Stomach (tissue), 19 donors: ENCODE results near the gene C10orf67. TPM values are rescaled to one million over a fixed set of nuclear protein-coding genes. Genes with fewer than 3 reads are reported as not detected.
A peak's percentile ranks its signal among the peaks of the same experiment; 100 is the strongest.
"Not testable (repeated sequence)": the region's sequence is repeated elsewhere in the genome, so short reads cannot be mapped to it uniquely, and the experiment has no call there.

Source experiments
- DNase-seq, 2 donors: peaks; one replicate each; pipeline versions ENCODE4 v3.0.0 to v3.0.0-alpha.2; 2013 to 2019
- H3K27ac ChIP-seq, 5 donors: fragments of 200-600 bp in 4 of 5; sonication (generic) in 4 of 5; one replicate each; pipeline ENCODE4 v1.5.1; 2013 to 2019; ENCODE audit warnings: mild to moderate bottlenecking in 1 of 5, moderate library complexity in 1 of 5
- H3K27me3 ChIP-seq, 3 donors: fragments of 200-600 bp; sonication (generic); one replicate each; pipeline ENCODE4 v1.5.1; 2017 to 2019; ENCODE audit warnings: mixed run types in 1 of 3
- H3K36me3 ChIP-seq, 4 donors: fragments of 200-600 bp; sonication (generic); 1 replicate in 3 of 4; 2 replicates in 1 of 4; pipeline ENCODE4 v1.5.1; 2016 to 2019
- H3K4me1 ChIP-seq, 4 donors: fragments of 200-600 bp; sonication (generic); one replicate each; pipeline ENCODE4 v1.5.1; 2016 to 2019
- H3K4me3 ChIP-seq, 4 donors: fragments of 200-600 bp; sonication (generic) in 3 of 4; one replicate each; pipeline ENCODE4 v1.5.1; 2016 to 2019; ENCODE audit warnings: mild to moderate bottlenecking in 1 of 4
- H3K9me3 ChIP-seq, 4 donors: fragments of 200-600 bp; sonication (generic); one replicate each; pipeline ENCODE4 v1.5.1; 2016 to 2019
- CTCF ChIP-seq, 7 experiments: fragments of 450-650 bp in 4 of 7; fragments of 200-600 bp in 3 of 7; sonication (generic) in 3 of 7; IDR thresholded peaks; one replicate each; pipeline ENCODE4 v1.5.1; 2016 to 2019; ENCODE audit warnings: antibody characterized with exemption in 7 of 7, control low read depth in 2 of 7, mild to moderate bottlenecking in 1 of 7
- EP300 ChIP-seq: sonication (generic); formaldehyde crosslinking; IDR thresholded peaks from one replicate; pipeline ENCODE4 v1.6.1; 2017; ENCODE audit warnings: antibody characterized with exemption
- POLR2A ChIP-seq, 4 donors: fragments of 450-650 bp; IDR thresholded peaks; one replicate each; pipeline ENCODE4 v1.6.1; 2016; ENCODE audit warnings: antibody characterized with exemption in 4 of 4, control low read depth in 2 of 4, mild to moderate bottlenecking in 1 of 4, moderate library complexity in 1 of 4
- POLR2AphosphoS5 ChIP-seq, 3 donors: sonication (generic); formaldehyde crosslinking; IDR thresholded peaks; one replicate each; pipeline ENCODE4 v1.6.1; 2016; ENCODE audit warnings: antibody characterized with exemption in 3 of 3
- WGBS, 5 donors: extraction: QIAGEN DNeasy Blood & Tissue Kit in 3 of 5; methylation state at CpG; one replicate each; pipeline versions ENCODE4 v1.1.5 to v1.1.7; 2013 to 2018; 5-methylcytosine and 5-hydroxymethylcytosine counted together
- intact Hi-C: fragments of 100-400 bp; cut with DNase I; formaldehyde crosslinking; loops from one replicate; pipeline ENCODE4 v1.15.1; 2023; ENCODE audit warnings: low total_unique reads
- long read RNA-seq, 10 donors: transcript quantifications; one replicate each; lab custom pipeline, GENCODE V29; 2026
- polyA plus RNA-seq, 3 donors: library from polyadenylated mRNA; stranded (reverse); fragments of 200-250 nt; gene quantifications; one replicate each; pipeline ENCODE4 v1.2.3, GENCODE V29; 2013
- total RNA-seq, 5 donors: library from RNA; depleted of rRNA; stranded (reverse); fragments of >200 nt; gene quantifications; one replicate each; pipeline versions ENCODE4 v1.1.0 to v1.2.3, GENCODE V29; 2014 to 2016
- donor health status: healthy with polysubstance abuse.
- donor health status: Bipolar disorder and iron deficiency.
- donor health status: healthy.

The C10orf67 gene
- 1 to 10 TPM in 1 of 5 donors, under 1 TPM in 1, not detected in 3; 0.18 to 1.2 TPM for total RNA-seq
- under 1 TPM in 1 of 3 donors, not detected in 2; 0.31 TPM for polyA plus RNA-seq
- long read RNA-seq, donor 1 = 0 reads
- long read RNA-seq, donor 2 = 0 reads
- long read RNA-seq, donor 3 = 0 reads
- long read RNA-seq, donor 4 = 0 reads
- long read RNA-seq, donor 5 = 0 reads
- long read RNA-seq, donor 6 = 0 reads
- long read RNA-seq, donor 7 = 0 reads
- long read RNA-seq, donor 8 = 0 reads
- long read RNA-seq, donor 9 = 0 reads
- long read RNA-seq, donor 10 = 0 reads

GRCh38 chr10:23344241-23344841 is at the start of gene C10orf67:
Gene C10orf67, minus strand, starts transcription at chr10:23344797. Its CDS starts 23 bp downstream, at chr10:23344774.
- H3K36me3 ChIP-seq = no peaks in the 10 kb centered on the region
- H3K27me3 ChIP-seq = peaks cover 0 to 31% (median 13%) of the 10 kb centered on the region in 3 donors
- H3K4me1 ChIP-seq = peaks cover 12 to 30% (median 16%) of the 10 kb centered on the region in 4 donors
- peak in 1 of 2 donors; percentile 75 for DNase-seq
- H3K9me3 ChIP-seq = no peaks in the 10 kb centered on the region
- no peak for TF ChIP-seq POLR2AphosphoS5 (IDR thresholded peaks at IDR 0.05)
- no peak for TF ChIP-seq EP300
- TF ChIP-seq CTCF (IDR thresholded peaks at IDR 0.05) = no peak
- no peak for TF ChIP-seq POLR2A (IDR thresholded peaks at IDR 0.05)
- peak within 1 kb of the TSS; percentile 48 to 61 (median 52) for H3K4me3 ChIP-seq
- intact Hi-C loops = no loop called here
- 1 to 2% (median 1%) methylated on average over 27 to 31 of the region's 31 CpGs for WGBS, 5 donors
- peak within 1 kb of the TSS in 3 of 5 donors; percentile 31 to 73 (median 46) for H3K27ac ChIP-seq

- WGBS, 5 donors = 65 to 92% (median 91%) methylated on average over 2 of the region's 2 CpGs
- intact Hi-C loops = no loop called here
Measured at GRCh38 chr10:23391821-23392220, 47.2 kb upstream of the C10orf67 start.

DNA sequence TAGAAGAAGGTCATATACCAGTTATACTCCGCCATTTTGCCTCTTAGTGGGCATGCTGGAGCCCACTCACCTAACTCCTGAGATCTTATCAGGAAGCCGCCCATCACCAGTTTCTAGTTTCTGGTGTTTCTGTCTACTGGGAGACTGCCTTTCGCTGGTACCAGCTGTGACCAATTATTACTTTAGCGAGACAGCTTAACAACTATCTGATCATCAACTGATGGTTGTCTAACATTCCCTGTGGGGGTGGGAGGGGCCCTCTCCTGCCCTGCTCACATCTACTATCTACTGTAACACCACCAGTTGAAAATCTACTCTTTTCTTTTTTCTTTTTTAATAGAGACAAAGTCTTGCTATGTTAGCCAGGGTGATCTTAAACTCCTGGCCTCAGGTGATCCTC is 46.2 kb upstream of the C10orf67 start:
- no peak for DNase-seq
- H3K36me3 ChIP-seq = no peaks in the 10 kb centered on the region
- H3K27me3 ChIP-seq = no peaks in the 10 kb centered on the region
- H3K4me3 ChIP-seq = no peak overlapping the region
- WGBS, 5 donors = 85 to 94% (median 89%) methylated on average over 4 of the region's 4 CpGs
- TF ChIP-seq EP300 (no peak), POLR2AphosphoS5 (IDR thresholded peaks at IDR 0.05) (no peak), POLR2A (IDR thresholded peaks at IDR 0.05) (no peak), CTCF (IDR thresholded peaks at IDR 0.05) (no peak)
- H3K9me3 ChIP-seq = no peaks in the 10 kb centered on the region
- intact Hi-C loops = no loop called here
- no peaks in the 10 kb centered on the region for H3K4me1 ChIP-seq
- no peak overlapping the region for H3K27ac ChIP-seq

More at GRCh38 chr10:23391821-23392220, 47.2 kb upstream of the C10orf67 start:
- DNase-seq = no peak
- Histone ChIP-seq H3K4me3 (no peak overlapping the region), H3K27ac (no peak overlapping the region), H3K9me3 (no peaks in the 10 kb centered on the region), H3K27me3 (no peaks in the 10 kb centered on the region), H3K4me1 (no peaks in the 10 kb centered on the region), H3K36me3 (no peaks in the 10 kb centered on the region)
- TF ChIP-seq CTCF (IDR thresholded peaks at IDR 0.05) = no peak
- no peak for TF ChIP-seq EP300
- TF ChIP-seq POLR2A (IDR thresholded peaks at IDR 0.05) = no peak
- no peak for TF ChIP-seq POLR2AphosphoS5 (IDR thresholded peaks at IDR 0.05)

DNA sequence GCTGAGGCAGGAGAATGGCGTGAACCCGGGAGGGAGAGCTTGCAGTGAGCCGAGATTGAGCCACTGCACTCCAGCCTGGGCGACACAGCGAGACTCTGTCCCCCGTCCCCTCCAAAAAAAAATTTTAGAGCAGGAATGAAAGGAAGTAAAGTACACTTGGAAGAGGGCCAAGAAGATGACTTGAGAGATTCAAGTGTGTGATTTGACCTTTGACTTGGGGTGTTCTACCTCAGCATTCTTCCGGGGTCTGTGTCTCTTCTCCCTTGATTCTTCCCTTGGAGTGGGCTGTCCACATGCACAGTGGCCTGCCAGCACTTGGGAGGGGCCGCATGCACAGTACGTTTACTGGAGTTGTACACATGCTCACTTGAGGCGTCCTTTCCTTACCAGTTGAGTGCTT is 45.8 kb upstream of the C10orf67 start:
- DNase-seq, H3K4me1 ChIP-seq, H3K9me3 ChIP-seq, H3K27me3 ChIP-seq, H3K27ac ChIP-seq, H3K36me3 ChIP-seq, H3K4me3 ChIP-seq, intact Hi-C loops: not testable (repeated sequence)
- WGBS, 5 donors = 81 to 90% (median 88%) methylated on average over 10 of the region's 10 CpGs

GRCh38 chr10:23387516-23387915 is 42.9 kb upstream of the C10orf67 start:
- H3K27ac ChIP-seq, H3K36me3 ChIP-seq, H3K9me3 ChIP-seq, DNase-seq, intact Hi-C loops, H3K27me3 ChIP-seq, H3K4me3 ChIP-seq, H3K4me1 ChIP-seq: not testable (repeated sequence)
- WGBS, 5 donors = 89 to 97% (median 96%) methylated on average over 3 of the region's 3 CpGs
